Measurements from ENCODE around the gene BTBD18.

The BTBD18 gene

GRCh38 chr11:57773026-57773598, 21.5 kb upstream of the BTBD18 start:
- H3K4me1 ChIP-seq (ENCODE audit: control insufficient read depth in 2 of 2, insufficient read depth in 1 of 2, low read depth in 1 of 2, low read length in 2 of 2), result peaks cover 19 to 25% of the 10 kb centered on the region in 2 donors
- H3K27me3 ChIP-seq (ENCODE audit: control insufficient read depth in 3 of 3, insufficient read depth in 3 of 3, low read depth in 1 of 3, low read length in 3 of 3), result no peaks in the 10 kb centered on the region
- no peak overlapping the region for H4K8ac ChIP-seq (ENCODE audit: low read depth, low read length)
- H3K27ac ChIP-seq (replicated peaks; ENCODE audit: low read length), result no peak overlapping the region
- no peak overlapping the region for H2AK5ac ChIP-seq (ENCODE audit: low read depth, low read length)
- no peak overlapping the region for H2BK120ac ChIP-seq (ENCODE audit: low read depth, low read length)
- no CpG with 5 or more reads among the region's 5 CpGs for WGBS, 2 donors (ENCODE audit: extremely low coverage in 2 of 2, insufficient read length in 2 of 2, insufficient replicate concordance in 1 of 2)
- no peak overlapping the region for H3K18ac ChIP-seq (ENCODE audit: low read length)
- no peak overlapping the region for H3K23ac ChIP-seq (ENCODE audit: low read depth, low read length, poor library complexity)
- H2BK12ac ChIP-seq (ENCODE audit: low read length), result no peak overlapping the region
- H3K79me1 ChIP-seq (ENCODE audit: low read depth, low read length), result peaks cover 2% of the 10 kb centered on the region
- no peak overlapping the region for H2BK5ac ChIP-seq (ENCODE audit: low read length)
- H3K4me3 ChIP-seq (ENCODE audit: low read length in 2 of 2), result no peak overlapping the region
- no peak overlapping the region for H4K91ac ChIP-seq (ENCODE audit: low read depth, low read length, poor library complexity)
- peaks cover 0 to 33% of the 10 kb centered on the region in 2 donors for H3K36me3 ChIP-seq (replicated peaks in 1 of 2; ENCODE audit: control insufficient read depth in 2 of 2, insufficient read depth in 2 of 2, low read length in 2 of 2)
- H2BK15ac ChIP-seq (ENCODE audit: low read length), result no peak overlapping the region
- no peak overlapping the region for H3K4me2 ChIP-seq (ENCODE audit: insufficient read depth, low read length, poor library complexity, severe bottlenecking)
- H3K9me3 ChIP-seq (replicated peaks in 1 of 2; ENCODE audit: control insufficient read depth in 2 of 2, insufficient read depth in 1 of 2, low read depth in 1 of 2, low read length in 2 of 2), result peaks cover 2 to 6% of the 10 kb centered on the region in 2 donors
- no peak overlapping the region for H3K9ac ChIP-seq (ENCODE audit: low read depth, low read length, poor library complexity)
- no peak overlapping the region for H3K4ac ChIP-seq (ENCODE audit: low read length)
- no peak overlapping the region for H2AFZ ChIP-seq (ENCODE audit: low read length)
- no peak overlapping the region for H3K14ac ChIP-seq (ENCODE audit: low read length)
- DNase-seq (ENCODE audit: low spot score), result no peak

DNA sequence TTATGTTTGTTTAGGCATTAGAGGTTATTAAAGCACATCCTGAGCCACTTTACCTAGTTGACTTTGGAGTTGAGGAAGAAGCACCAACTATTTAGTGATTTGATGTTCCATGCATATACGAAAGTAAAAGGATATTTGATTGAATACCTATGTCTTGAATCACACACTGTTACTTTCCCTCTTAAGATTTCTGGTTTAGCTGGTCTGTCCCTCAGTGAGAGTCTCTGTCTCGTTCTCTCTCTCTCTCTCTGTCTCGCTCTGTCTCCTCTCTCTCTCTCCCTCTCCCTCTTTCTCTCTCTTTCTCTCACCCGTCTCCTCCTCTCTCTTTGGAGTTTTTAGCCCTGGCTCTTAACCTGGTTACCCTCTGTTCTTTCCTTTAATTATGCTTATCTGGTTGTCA, 20.9 kb upstream of the BTBD18 start:
- H4K8ac ChIP-seq (ENCODE audit: low read depth, low read length), result no peak overlapping the region
- no peak overlapping the region for H3K9ac ChIP-seq (ENCODE audit: low read depth, low read length, poor library complexity)
- H4K91ac ChIP-seq (ENCODE audit: low read depth, low read length, poor library complexity), result no peak overlapping the region
- H2BK15ac ChIP-seq (ENCODE audit: low read length), result no peak overlapping the region
- no peak overlapping the region for H3K4me2 ChIP-seq (ENCODE audit: insufficient read depth, low read length, poor library complexity, severe bottlenecking)
- no peak overlapping the region for H3K27ac ChIP-seq (replicated peaks; ENCODE audit: low read length)
- H2BK120ac ChIP-seq (ENCODE audit: low read depth, low read length), result no peak overlapping the region
- H3K4me3 ChIP-seq (ENCODE audit: low read length in 2 of 2), result no peak overlapping the region
- no peak overlapping the region for H2AFZ ChIP-seq (ENCODE audit: low read length)
- H3K36me3 ChIP-seq (replicated peaks in 1 of 2; ENCODE audit: control insufficient read depth in 2 of 2, insufficient read depth in 2 of 2, low read length in 2 of 2), result peaks cover 0 to 34% of the 10 kb centered on the region in 2 donors
- no peak overlapping the region for H3K23ac ChIP-seq (ENCODE audit: low read depth, low read length, poor library complexity)
- DNase-seq (ENCODE audit: low spot score), result no peak
- H3K4me1 ChIP-seq (ENCODE audit: control insufficient read depth in 2 of 2, insufficient read depth in 1 of 2, low read depth in 1 of 2, low read length in 2 of 2), result peaks cover 14 to 20% of the 10 kb centered on the region in 2 donors
- no peak overlapping the region for H2AK5ac ChIP-seq (ENCODE audit: low read depth, low read length)
- no CpG with 5 or more reads among the region's 4 CpGs for WGBS, 2 donors (ENCODE audit: extremely low coverage in 2 of 2, insufficient read length in 2 of 2, insufficient replicate concordance in 1 of 2)
- H3K27me3 ChIP-seq (ENCODE audit: control insufficient read depth in 3 of 3, insufficient read depth in 3 of 3, low read depth in 1 of 3, low read length in 3 of 3), result no peaks in the 10 kb centered on the region
- peaks cover 2 to 6% of the 10 kb centered on the region in 2 donors for H3K9me3 ChIP-seq (replicated peaks in 1 of 2; ENCODE audit: control insufficient read depth in 2 of 2, insufficient read depth in 1 of 2, low read depth in 1 of 2, low read length in 2 of 2)
- H3K4ac ChIP-seq (ENCODE audit: low read length), result no peak overlapping the region
- H3K14ac ChIP-seq (ENCODE audit: low read length), result no peak overlapping the region
- peaks cover 2% of the 10 kb centered on the region for H3K79me1 ChIP-seq (ENCODE audit: low read depth, low read length)
- no peak overlapping the region for H2BK12ac ChIP-seq (ENCODE audit: low read length)
- no peak overlapping the region for H3K18ac ChIP-seq (ENCODE audit: low read length)
- no peak overlapping the region for H2BK5ac ChIP-seq (ENCODE audit: low read length)

- peaks cover 0 to 41% of the 10 kb centered on the region in 2 donors for H3K36me3 ChIP-seq (replicated peaks in 1 of 2; ENCODE audit: control insufficient read depth in 2 of 2, insufficient read depth in 2 of 2, low read length in 2 of 2)
- DNase-seq (ENCODE audit: low spot score), result no peak
- no peak overlapping the region for H3K14ac ChIP-seq (ENCODE audit: low read length)
- H2BK5ac ChIP-seq (ENCODE audit: low read length), result no peak overlapping the region
- H3K4me3 ChIP-seq (ENCODE audit: low read length in 2 of 2), result no peak overlapping the region
- peaks cover 10 to 12% of the 10 kb centered on the region in 2 donors for H3K4me1 ChIP-seq (ENCODE audit: control insufficient read depth in 2 of 2, insufficient read depth in 1 of 2, low read depth in 1 of 2, low read length in 2 of 2)
- no peak overlapping the region for H4K8ac ChIP-seq (ENCODE audit: low read depth, low read length)
- H3K18ac ChIP-seq (ENCODE audit: low read length), result no peak overlapping the region
- 100% methylated on average over 1 of the region's 3 CpGs for WGBS, 2 donors (ENCODE audit: extremely low coverage in 2 of 2, insufficient read length in 2 of 2, insufficient replicate concordance in 1 of 2)
- no peak overlapping the region for H2AK5ac ChIP-seq (ENCODE audit: low read depth, low read length)
- H3K4ac ChIP-seq (ENCODE audit: low read length), result no peak overlapping the region
- peaks cover 2 to 6% of the 10 kb centered on the region in 2 donors for H3K9me3 ChIP-seq (replicated peaks in 1 of 2; ENCODE audit: control insufficient read depth in 2 of 2, insufficient read depth in 1 of 2, low read depth in 1 of 2, low read length in 2 of 2)
- H4K91ac ChIP-seq (ENCODE audit: low read depth, low read length, poor library complexity), result no peak overlapping the region
- H3K27me3 ChIP-seq (ENCODE audit: control insufficient read depth in 3 of 3, insufficient read depth in 3 of 3, low read depth in 1 of 3, low read length in 3 of 3), result no peaks in the 10 kb centered on the region
- H3K4me2 ChIP-seq (ENCODE audit: insufficient read depth, low read length, poor library complexity, severe bottlenecking), result no peak overlapping the region
- no peak overlapping the region for H3K9ac ChIP-seq (ENCODE audit: low read depth, low read length, poor library complexity)
- H3K79me1 ChIP-seq (ENCODE audit: low read depth, low read length), result peaks cover 2% of the 10 kb centered on the region
- no peak overlapping the region for H2BK120ac ChIP-seq (ENCODE audit: low read depth, low read length)
- H2BK15ac ChIP-seq (ENCODE audit: low read length), result no peak overlapping the region
- no peak overlapping the region for H3K23ac ChIP-seq (ENCODE audit: low read depth, low read length, poor library complexity)
- H2BK12ac ChIP-seq (ENCODE audit: low read length), result no peak overlapping the region
- no peak overlapping the region for H3K27ac ChIP-seq (replicated peaks; ENCODE audit: low read length)
- no peak overlapping the region for H2AFZ ChIP-seq (ENCODE audit: low read length)
These were observed 19.7 kb upstream of the BTBD18 start for GRCh38 chr11:57771365-57771764.

GRCh38 chr11:57770793-57771192, 19.2 kb upstream of the BTBD18 start:
- H4K8ac ChIP-seq (ENCODE audit: low read depth, low read length), result no peak overlapping the region
- H2BK12ac ChIP-seq (ENCODE audit: low read length), result no peak overlapping the region
- no peak overlapping the region for H2BK120ac ChIP-seq (ENCODE audit: low read depth, low read length)
- H3K18ac ChIP-seq (ENCODE audit: low read length), result no peak overlapping the region
- peaks cover 0 to 40% of the 10 kb centered on the region in 2 donors for H3K36me3 ChIP-seq (replicated peaks in 1 of 2; ENCODE audit: control insufficient read depth in 2 of 2, insufficient read depth in 2 of 2, low read length in 2 of 2)
- no peak overlapping the region for H2BK5ac ChIP-seq (ENCODE audit: low read length)
- H3K23ac ChIP-seq (ENCODE audit: low read depth, low read length, poor library complexity), result no peak overlapping the region
- no peak overlapping the region for H2BK15ac ChIP-seq (ENCODE audit: low read length)
- DNase-seq (ENCODE audit: low spot score), result no peak
- peaks cover 4 to 10% of the 10 kb centered on the region in 2 donors for H3K4me1 ChIP-seq (ENCODE audit: control insufficient read depth in 2 of 2, insufficient read depth in 1 of 2, low read depth in 1 of 2, low read length in 2 of 2)
- no peak overlapping the region for H3K4ac ChIP-seq (ENCODE audit: low read length)
- H2AK5ac ChIP-seq (ENCODE audit: low read depth, low read length), result no peak overlapping the region
- H3K9ac ChIP-seq (ENCODE audit: low read depth, low read length, poor library complexity), result no peak overlapping the region
- no CpG with 5 or more reads among the region's 1 CpG for WGBS, 2 donors (ENCODE audit: extremely low coverage in 2 of 2, insufficient read length in 2 of 2, insufficient replicate concordance in 1 of 2)
- H3K27ac ChIP-seq (replicated peaks; ENCODE audit: low read length), result no peak overlapping the region
- peaks cover 2% of the 10 kb centered on the region for H3K79me1 ChIP-seq (ENCODE audit: low read depth, low read length)
- no peak overlapping the region for H4K91ac ChIP-seq (ENCODE audit: low read depth, low read length, poor library complexity)
- H2AFZ ChIP-seq (ENCODE audit: low read length), result no peak overlapping the region
- H3K9me3 ChIP-seq (replicated peaks in 1 of 2; ENCODE audit: control insufficient read depth in 2 of 2, insufficient read depth in 1 of 2, low read depth in 1 of 2, low read length in 2 of 2), result peaks cover 2 to 6% of the 10 kb centered on the region in 2 donors
- no peak overlapping the region for H3K14ac ChIP-seq (ENCODE audit: low read length)
- no peak overlapping the region for H3K4me3 ChIP-seq (ENCODE audit: low read length in 2 of 2)
- no peak overlapping the region for H3K4me2 ChIP-seq (ENCODE audit: insufficient read depth, low read length, poor library complexity, severe bottlenecking)
- H3K27me3 ChIP-seq (ENCODE audit: control insufficient read depth in 3 of 3, insufficient read depth in 3 of 3, low read depth in 1 of 3, low read length in 3 of 3), result no peaks in the 10 kb centered on the region
